HG03558 (cell line): Measurements from ENCODE around the gene PROX1.

ENCODE experiments used
- ATAC-seq: cut with Tn5 transposase; IDR thresholded peaks from one replicate; pipeline ENCODE4 v1.9.1; 2021; ENCODE audit warnings: moderate number of reproducible peaks; ENCODE audit not compliant: unreplicated experiment; ENCODE audit errors: extremely low read depth

PROX1 gene

GRCh38 chr1:213979751-213980586 is 7.8 kb upstream of the PROX1 start:
- no peak for ATAC-seq

GRCh38 chr1:213980906-213981305 is 6.9 kb upstream of the PROX1 start:
- ATAC-seq = no peak

- no peak for ATAC-seq
Observed at GRCh38 chr1:213982289-213982671, 5.5 kb upstream of the PROX1 start.

GRCh38 chr1:213982672-213983492 is 4.9 kb upstream of the PROX1 start:
- no peak for ATAC-seq

GRCh38 chr1:213983493-213984386 is 4.0 kb upstream of the PROX1 start:
- no peak for ATAC-seq

- ATAC-seq = no peak
Observed at GRCh38 chr1:213984387-213985208, 3.2 kb upstream of the PROX1 start.

- no peak for ATAC-seq
Observed at GRCh38 chr1:213985209-213986019, 2.4 kb upstream of the PROX1 start.

GRCh38 chr1:213986020-213986924 is 1.5 kb upstream of the PROX1 start:
- no peak for ATAC-seq

GRCh38 chr1:213986925-213987250 is 885 bp upstream of the PROX1 start:
- no peak for ATAC-seq

- ATAC-seq = peak; percentile 7
Observed at GRCh38 chr1:213987422-213987926, 299 bp upstream of the PROX1 start.

- no peak for ATAC-seq
Observed at GRCh38 chr1:213988507-213989001, 781 bp downstream of the PROX1 start.

GRCh38 chr1:213989002-213989855 is 1.5 kb downstream of the PROX1 start:
- no peak for ATAC-seq

GRCh38 chr1:213993929-213994328 is 6.2 kb downstream of the PROX1 start:
- ATAC-seq = no peak

GRCh38 chr1:213994888-213995287 is 7.1 kb downstream of the PROX1 start:
- ATAC-seq = no peak

GRCh38 chr1:213995603-213996002 is 7.8 kb downstream of the PROX1 start:
- ATAC-seq = no peak

- no peak for ATAC-seq
Observed at GRCh38 chr1:213996320-213997037, 8.7 kb downstream of the PROX1 start.
